ENCODE data around the gene ARHGAP6.

ARHGAP6 gene

GRCh38 chrX:11567528-11568220 lies 98.0 kb downstream of the ARHGAP6 start:
- DNase-seq (ENCODE audit: insufficient read length, low spot score) (no peak), FAIRE-seq (no peak)
- TF ChIP-seq POLR2A (IDR thresholded peaks at IDR 0.05; ENCODE audit: low read depth, low read length): no peak

GRCh38 chrX:11566789-11567188 lies 98.9 kb downstream of the ARHGAP6 start:
- DNase-seq (ENCODE audit: insufficient read length, low spot score) (no peak), FAIRE-seq (no peak)
- TF ChIP-seq POLR2A (IDR thresholded peaks at IDR 0.05; ENCODE audit: low read depth, low read length): no peak

- FAIRE-seq (no peak), DNase-seq (ENCODE audit: insufficient read length, low spot score) (no peak)
- TF ChIP-seq POLR2A (IDR thresholded peaks at IDR 0.05; ENCODE audit: low read depth, low read length): no peak
Observed at GRCh38 chrX:11566173-11566572, 99.5 kb downstream of the ARHGAP6 start.

GRCh38 chrX:11564546-11564945 lies 101.2 kb downstream of the ARHGAP6 start:
- FAIRE-seq (no peak), DNase-seq (ENCODE audit: insufficient read length, low spot score) (no peak)
- TF ChIP-seq POLR2A (IDR thresholded peaks at IDR 0.05; ENCODE audit: low read depth, low read length): no peak

- FAIRE-seq (no peak), DNase-seq (ENCODE audit: insufficient read length, low spot score) (no peak)
- no peak for TF ChIP-seq POLR2A (IDR thresholded peaks at IDR 0.05; ENCODE audit: low read depth, low read length)
Observed at GRCh38 chrX:11562570-11562969, 103.2 kb downstream of the ARHGAP6 start.

GRCh38 chrX:11558972-11559371 lies 106.7 kb downstream of the ARHGAP6 start:
- FAIRE-seq (no peak), DNase-seq (ENCODE audit: insufficient read length, low spot score) (no peak)
- TF ChIP-seq POLR2A (IDR thresholded peaks at IDR 0.05; ENCODE audit: low read depth, low read length): no peak

GRCh38 chrX:11557120-11557519 lies 108.6 kb downstream of the ARHGAP6 start:
- DNase-seq (ENCODE audit: insufficient read length, low spot score) (no peak), FAIRE-seq (no peak)
- TF ChIP-seq POLR2A (IDR thresholded peaks at IDR 0.05; ENCODE audit: low read depth, low read length): no peak

- no peak for DNase-seq (ENCODE audit: insufficient read length, low spot score)
- FAIRE-seq: no peak
- TF ChIP-seq POLR2A (IDR thresholded peaks at IDR 0.05; ENCODE audit: low read depth, low read length): no peak
Observed at GRCh38 chrX:11555759-11556158, 110.0 kb downstream of the ARHGAP6 start.

GRCh38 chrX:11553594-11553993 lies 112.1 kb downstream of the ARHGAP6 start:
- DNase-seq (ENCODE audit: insufficient read length, low spot score) (no peak), FAIRE-seq (no peak)
- no peak for TF ChIP-seq POLR2A (IDR thresholded peaks at IDR 0.05; ENCODE audit: low read depth, low read length)

- FAIRE-seq: no peak
Observed at GRCh38 chrX:11551151-11551550, 114.6 kb downstream of the ARHGAP6 start.

GRCh38 chrX:11546917-11547316 lies 118.8 kb downstream of the ARHGAP6 start:
- TF ChIP-seq POLR2A (IDR thresholded peaks at IDR 0.05; ENCODE audit: low read depth, low read length): no peak
- FAIRE-seq (no peak), DNase-seq (ENCODE audit: insufficient read length, low spot score) (no peak)

More at GRCh38 chrX:11551151-11551550, 114.6 kb downstream of the ARHGAP6 start:
- DNase-seq (ENCODE audit: insufficient read length, low spot score): no peak
- no peak for TF ChIP-seq POLR2A (IDR thresholded peaks at IDR 0.05; ENCODE audit: low read depth, low read length)

GRCh38 chrX:11543249-11543648 lies 122.5 kb downstream of the ARHGAP6 start:
- no peak for TF ChIP-seq POLR2A (IDR thresholded peaks at IDR 0.05; ENCODE audit: low read depth, low read length)
- FAIRE-seq (no peak), DNase-seq (ENCODE audit: insufficient read length, low spot score) (no peak)

GRCh38 chrX:11541510-11541909 lies 124.2 kb downstream of the ARHGAP6 start:
- DNase-seq (ENCODE audit: insufficient read length, low spot score): no peak
- no peak for FAIRE-seq
- TF ChIP-seq POLR2A (IDR thresholded peaks at IDR 0.05; ENCODE audit: low read depth, low read length): no peak

GRCh38 chrX:11540532-11541377 lies 125.0 kb downstream of the ARHGAP6 start:
- TF ChIP-seq POLR2A (IDR thresholded peaks at IDR 0.05; ENCODE audit: low read depth, low read length): no peak
- FAIRE-seq: no peak
- no peak for DNase-seq (ENCODE audit: insufficient read length, low spot score)

GRCh38 chrX:11537141-11537540 lies 128.6 kb downstream of the ARHGAP6 start:
- FAIRE-seq (no peak), DNase-seq (ENCODE audit: insufficient read length, low spot score) (no peak)
- TF ChIP-seq POLR2A (IDR thresholded peaks at IDR 0.05; ENCODE audit: low read depth, low read length): no peak

Measured in H54 (cell line).